WERI-Rb-1 (cell line): ENCODE results near the gene SYT6.

Experiments used
- DNase-seq: peaks from one replicate; pipeline ENCODE4 v3.0.0-alpha.2; 2020
- H3K27ac ChIP-seq: fragments of 250-450 bp; sonication (Bioruptor Pico); 2 replicates; pipeline ENCODE4 v1.5.1; 2020; ENCODE audit warnings: mild to moderate bottlenecking, moderate library complexity
- H3K27me3 ChIP-seq: fragments of 250-450 bp; sonication (Bioruptor Pico); 2 replicates; pipeline ENCODE4 v1.5.1; 2021; ENCODE audit warnings: mild to moderate bottlenecking, low read depth, moderate library complexity; ENCODE audit not compliant: insufficient read depth, severe bottlenecking
- H3K36me3 ChIP-seq: fragments of 250-450 bp; sonication (Bioruptor Pico); 2 replicates; pipeline ENCODE4 v1.5.1; 2020; ENCODE audit warnings: mild to moderate bottlenecking, moderate library complexity
- H3K4me3 ChIP-seq: 2 replicates; pipeline ENCODE4 v1.5.1; 2011; ENCODE audit warnings: low read depth, mild to moderate bottlenecking, control low read depth, low read length
- H3K9me3 ChIP-seq: fragments of 250-450 bp; sonication (Bioruptor Pico); 2 replicates; pipeline ENCODE4 v1.5.1; 2021; ENCODE audit warnings: mild to moderate bottlenecking, moderate library complexity; ENCODE audit not compliant: severe bottlenecking
- CTCF ChIP-seq: IDR thresholded peaks from 2 replicates; pipeline ENCODE4 v1.5.1; 2011; ENCODE audit warnings: low read depth, mild to moderate bottlenecking, control low read depth, inconsistent platforms, low read length

SYT6 gene

GRCh38 chr1:114114185-114115094, 39.2 kb downstream of the SYT6 start:
- DNase-seq = no peak
- no peak overlapping the region for H3K27ac ChIP-seq
- H3K36me3 ChIP-seq = no peaks in the 10 kb centered on the region
- no peak for TF ChIP-seq CTCF
- no peaks in the 10 kb centered on the region for H3K9me3 ChIP-seq
- H3K27me3 ChIP-seq = no peaks in the 10 kb centered on the region
- no peak overlapping the region for H3K4me3 ChIP-seq

DNA sequence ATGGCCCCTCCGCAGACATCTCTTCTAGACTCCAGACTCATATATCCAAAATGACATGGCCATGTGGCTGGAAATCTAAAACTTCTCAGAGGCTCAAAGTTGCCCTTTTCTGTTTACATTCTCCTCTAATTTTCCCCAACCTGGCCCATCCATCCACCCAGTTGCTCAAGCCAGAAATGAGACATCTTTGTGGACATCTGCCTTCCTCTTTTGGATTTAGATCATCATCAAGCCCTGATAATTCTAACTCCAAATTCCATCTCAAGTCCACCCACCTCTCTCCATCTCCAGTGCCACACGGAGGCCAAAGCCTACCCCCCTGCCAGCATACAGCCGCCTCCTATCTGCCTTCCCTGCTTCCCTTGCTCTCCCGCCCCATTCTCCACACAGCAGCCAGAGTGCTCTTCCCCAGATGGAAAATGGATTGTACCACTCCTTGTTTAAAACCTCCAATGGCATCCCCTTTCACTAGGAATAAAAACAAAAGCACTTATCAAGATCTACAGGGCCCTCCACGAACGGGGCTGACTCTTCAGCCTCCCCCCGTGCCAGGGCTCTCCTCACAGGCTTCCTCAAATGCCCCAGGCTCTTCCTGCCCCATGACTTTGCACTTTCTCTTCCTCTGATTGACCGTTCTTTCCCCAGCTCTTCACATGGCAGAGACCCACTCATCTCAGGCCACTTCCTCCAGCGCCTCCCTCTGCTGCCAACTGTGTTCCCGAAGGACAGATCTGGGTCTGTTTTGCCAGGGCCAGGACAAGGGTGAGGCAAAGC, 40.1 kb downstream of the SYT6 start:
- Histone ChIP-seq H3K9me3 (no peaks in the 10 kb centered on the region), H3K4me3 (no peak overlapping the region), H3K36me3 (no peaks in the 10 kb centered on the region), H3K27me3 (no peaks in the 10 kb centered on the region), H3K27ac (no peak overlapping the region)
- DNase-seq = no peak
- TF ChIP-seq CTCF = no peak

- no peak for TF ChIP-seq CTCF
- Histone ChIP-seq H3K27me3 (no peaks in the 10 kb centered on the region), H3K27ac (no peak overlapping the region), H3K36me3 (no peaks in the 10 kb centered on the region), H3K9me3 (no peaks in the 10 kb centered on the region), H3K4me3 (no peak overlapping the region)
- no peak for DNase-seq
Measured at GRCh38 chr1:114112775-114113174, 40.9 kb downstream of the SYT6 start.

DNA sequence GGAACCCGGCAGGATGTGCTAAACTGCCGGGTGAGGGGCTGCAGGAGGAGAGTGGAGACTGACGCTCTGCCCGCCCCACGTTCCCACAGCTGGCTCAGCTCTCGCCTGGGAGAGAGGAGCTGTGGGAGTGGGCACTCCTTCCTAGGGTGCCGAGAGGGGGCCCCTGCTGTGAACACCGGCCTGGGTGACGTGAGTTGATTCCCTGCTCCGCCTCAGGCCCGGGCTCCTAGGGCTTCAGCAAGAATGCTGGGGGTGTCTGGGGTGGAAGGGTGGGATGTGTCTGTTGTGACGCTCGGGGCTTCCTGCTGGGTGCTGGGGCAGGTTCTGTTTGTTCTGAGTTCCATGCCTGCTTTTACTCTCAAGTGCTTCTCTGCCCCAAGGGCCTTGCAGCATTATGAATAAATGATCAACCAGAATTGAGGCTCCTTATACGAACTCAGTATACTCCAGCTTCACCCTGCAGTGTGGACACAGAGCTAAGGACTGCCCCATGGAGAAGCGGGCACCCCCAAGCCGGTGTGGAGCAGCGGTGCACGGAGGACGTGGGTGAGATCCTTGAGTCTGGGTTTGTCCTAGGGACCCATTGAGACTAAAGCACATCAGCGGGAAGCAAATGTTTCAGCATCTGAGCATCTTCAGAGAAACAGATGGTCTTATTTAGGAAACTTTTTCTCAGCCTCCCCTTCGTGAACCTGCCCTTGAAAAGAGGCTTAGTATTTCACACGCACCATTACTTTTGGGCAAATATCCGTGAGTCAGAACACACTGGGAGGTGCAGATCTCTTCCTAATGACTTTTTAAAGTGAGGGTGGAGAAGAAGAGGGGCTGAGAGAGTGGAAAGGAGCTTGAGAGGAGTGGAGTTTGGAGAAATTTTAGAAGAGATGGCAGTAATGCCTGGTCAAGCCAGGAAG, 41.7 kb downstream of the SYT6 start:
- H3K9me3 ChIP-seq = no peaks in the 10 kb centered on the region
- DNase-seq = no peak
- no peak overlapping the region for H3K27ac ChIP-seq
- H3K4me3 ChIP-seq = no peak overlapping the region
- H3K36me3 ChIP-seq = no peaks in the 10 kb centered on the region
- no peaks in the 10 kb centered on the region for H3K27me3 ChIP-seq
- TF ChIP-seq CTCF = no peak

DNA sequence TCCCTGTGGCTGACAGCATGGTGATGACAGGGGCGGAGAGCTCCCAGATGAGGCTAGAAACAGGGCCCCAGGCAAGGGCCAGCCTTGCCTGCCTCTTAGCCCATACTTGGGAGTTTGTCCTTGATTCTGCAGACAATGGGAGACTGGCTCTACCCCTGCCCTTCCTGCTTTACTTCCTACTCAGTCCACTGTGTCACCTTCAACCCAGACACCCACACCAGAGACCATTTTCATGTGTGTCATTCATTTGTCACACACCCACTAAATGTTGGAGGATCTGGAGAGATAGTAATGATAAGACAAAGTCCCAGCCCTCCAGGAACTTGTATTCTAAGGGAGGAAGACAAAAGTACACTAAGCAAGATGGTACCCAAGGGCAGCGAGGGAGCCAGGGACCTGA, 43.7 kb downstream of the SYT6 start:
- Histone ChIP-seq H3K9me3 (no peaks in the 10 kb centered on the region), H3K27ac (no peak overlapping the region), H3K36me3 (no peaks in the 10 kb centered on the region), H3K4me3 (no peak overlapping the region), H3K27me3 (no peaks in the 10 kb centered on the region)
- TF ChIP-seq CTCF = no peak
- DNase-seq = no peak
